BLaER1 (cell line): ENCODE results near the gene SERPINB3.
"Not testable (repeated sequence)": the region's sequence is repeated elsewhere in the genome, so short reads cannot be mapped to it uniquely, and the experiment has no call there.

Experiments used
- H3K27ac ChIP-seq: shearing (Covaris generic); formaldehyde crosslinking; 2 replicates; pipeline ENCODE4 v1.8.1; 2022
- H3K27me3 ChIP-seq: shearing (Covaris generic); formaldehyde crosslinking; 2 replicates; pipeline ENCODE4 v1.8.1; 2022
- H3K36me3 ChIP-seq: shearing (Covaris generic); formaldehyde crosslinking; 2 replicates; pipeline ENCODE4 v1.8.1; 2022
- H3K4me1 ChIP-seq: shearing (Covaris generic); formaldehyde crosslinking; 2 replicates; pipeline ENCODE4 v1.8.1; 2022
- H3K4me2 ChIP-seq: shearing (Covaris generic); formaldehyde crosslinking; 2 replicates; pipeline ENCODE4 v1.8.1; 2022
- H3K4me3 ChIP-seq: shearing (Covaris generic); formaldehyde crosslinking; 2 replicates; pipeline ENCODE4 v1.8.1; 2022
- H3K9ac ChIP-seq: shearing (Covaris generic); formaldehyde crosslinking; 2 replicates; pipeline ENCODE4 v1.8.1; 2022
- H3K9me3 ChIP-seq: shearing (Covaris generic); formaldehyde crosslinking; 2 replicates; pipeline ENCODE4 v1.8.1; 2022
- H4K20me1 ChIP-seq: shearing (Covaris generic); formaldehyde crosslinking; 2 replicates; pipeline ENCODE4 v1.8.1; 2022
- Cebpa-rat ChIP-seq: shearing (Covaris generic); IDR thresholded peaks from 2 replicates; pipeline ENCODE4 v1.8.1; 2022

Gene SERPINB3

DNA sequence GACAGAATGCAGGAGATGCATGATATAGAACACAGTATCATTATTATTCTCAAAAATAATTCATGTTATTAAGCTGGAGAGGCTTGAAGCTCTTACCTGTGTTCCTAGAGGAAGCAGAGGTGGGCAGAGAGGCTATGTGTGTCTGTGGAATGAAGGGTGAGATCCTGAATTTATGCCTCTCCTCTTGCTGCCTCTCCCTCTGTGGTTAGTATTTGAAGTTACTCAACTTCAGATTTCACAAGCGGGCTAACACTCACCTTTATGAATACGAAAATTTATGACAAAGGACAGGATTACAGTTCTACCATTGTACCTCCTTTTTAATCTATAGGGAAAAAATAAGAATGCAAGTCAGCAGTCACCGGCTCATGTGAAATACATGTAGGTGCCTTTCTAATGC is at the start of gene SERPINB3:
TSS of gene SERPINB3 (minus strand) at position 144 of the 400 bp plus-strand sequence. CDS start 677 bp downstream, outside the sequence.
- not testable (repeated sequence) for H3K27me3 ChIP-seq, H3K4me1 ChIP-seq, H3K4me3 ChIP-seq, H3K27ac ChIP-seq, H3K9ac ChIP-seq, H3K4me2 ChIP-seq, H4K20me1 ChIP-seq, H3K9me3 ChIP-seq, H3K36me3 ChIP-seq

GRCh38 chr18:63708650-63709049 is 47.0 kb upstream of the SERPINB3 start:
- TF ChIP-seq Cebpa-rat, result no peak
- Histone ChIP-seq H3K4me3 (no peak overlapping the region), H3K4me2 (no peak overlapping the region), H3K27ac (no peak overlapping the region), H3K9ac (no peak overlapping the region), H4K20me1 (no peaks in the 10 kb centered on the region), H3K9me3 (peaks cover 7% of the 10 kb centered on the region), H3K36me3 (no peaks in the 10 kb centered on the region), H3K4me1 (no peaks in the 10 kb centered on the region), H3K27me3 (no peaks in the 10 kb centered on the region)

- no peak overlapping the region for H3K9ac ChIP-seq
- H3K9me3 ChIP-seq, result no peaks in the 10 kb centered on the region
- H3K4me1 ChIP-seq, result no peaks in the 10 kb centered on the region
- TF ChIP-seq Cebpa-rat, result no peak
- H3K27me3 ChIP-seq, result no peaks in the 10 kb centered on the region
- H4K20me1 ChIP-seq, result no peaks in the 10 kb centered on the region
- H3K27ac ChIP-seq, result no peak overlapping the region
- H3K4me3 ChIP-seq, result no peak overlapping the region
- no peak overlapping the region for H3K4me2 ChIP-seq
- no peaks in the 10 kb centered on the region for H3K36me3 ChIP-seq
These were observed 46.1 kb upstream of the SERPINB3 start for GRCh38 chr18:63707816-63708215.

DNA sequence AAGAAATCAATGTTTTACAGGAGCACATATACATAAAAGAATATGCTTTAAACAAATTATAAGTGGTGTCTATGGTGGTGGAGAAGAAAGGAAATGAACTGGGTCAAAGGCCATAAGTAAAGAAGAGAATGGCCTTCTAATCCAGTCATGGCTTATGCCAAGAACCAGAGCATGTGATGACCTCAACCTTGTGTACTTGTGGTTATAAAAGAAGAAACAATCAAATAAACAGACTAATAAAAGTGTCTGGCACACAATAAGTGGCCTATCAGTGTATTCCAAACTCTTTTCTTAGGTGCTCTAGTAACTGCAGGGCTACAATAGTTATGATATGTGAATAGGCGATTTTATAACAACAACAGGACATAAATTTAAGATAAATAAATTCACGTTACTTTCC is 43.7 kb upstream of the SERPINB3 start:
- H4K20me1 ChIP-seq, result no peaks in the 10 kb centered on the region
- no peak overlapping the region for H3K4me3 ChIP-seq
- H3K27me3 ChIP-seq, result no peaks in the 10 kb centered on the region
- no peak overlapping the region for H3K4me2 ChIP-seq
- no peaks in the 10 kb centered on the region for H3K36me3 ChIP-seq
- no peak for TF ChIP-seq Cebpa-rat
- H3K9me3 ChIP-seq, result no peaks in the 10 kb centered on the region
- H3K9ac ChIP-seq, result no peak overlapping the region
- no peaks in the 10 kb centered on the region for H3K4me1 ChIP-seq
- no peak overlapping the region for H3K27ac ChIP-seq

GRCh38 chr18:63702660-63703059 is 41.0 kb upstream of the SERPINB3 start, which contains the start of gene SERPINB11:
TSS of gene SERPINB11 (plus strand) at chr18:63702960. CDS start at chr18:63710194, 7,234 bp downstream.
- H3K9me3 ChIP-seq, result no peaks in the 10 kb centered on the region
- no peaks in the 10 kb centered on the region for H3K27me3 ChIP-seq
- H3K27ac ChIP-seq, result no peak within 1 kb of the TSS
- no peak within 1 kb of the TSS for H3K4me3 ChIP-seq
- H3K4me2 ChIP-seq, result no peak within 1 kb of the TSS
- no peaks in the 10 kb centered on the region for H3K36me3 ChIP-seq
- H3K4me1 ChIP-seq, result no peaks in the 10 kb centered on the region
- H4K20me1 ChIP-seq, result no peaks in the 10 kb centered on the region
- TF ChIP-seq Cebpa-rat, result no peak
- H3K9ac ChIP-seq, result no peak within 1 kb of the TSS

DNA sequence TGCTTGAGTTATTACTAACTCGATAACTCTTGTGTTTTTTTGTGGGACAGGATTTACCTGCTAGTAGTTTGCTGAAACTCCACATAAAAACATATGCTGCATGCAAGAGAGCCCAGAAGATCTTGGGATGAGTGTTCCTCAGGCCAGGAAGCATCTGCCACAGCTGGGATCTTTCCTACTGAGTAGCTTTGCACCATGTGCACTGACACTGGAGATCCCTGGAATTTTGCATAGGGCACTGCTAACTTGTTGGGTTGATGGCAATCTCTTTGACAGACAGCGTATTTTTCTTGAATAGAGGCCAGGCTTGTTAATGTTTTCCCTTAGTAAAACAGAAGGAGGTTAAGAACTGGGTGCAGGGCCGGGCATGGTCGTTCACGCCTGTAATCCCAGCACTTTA is 40.3 kb upstream of the SERPINB3 start:
- H3K4me1 ChIP-seq, result no peaks in the 10 kb centered on the region
- H3K36me3 ChIP-seq, result no peaks in the 10 kb centered on the region
- no peaks in the 10 kb centered on the region for H3K27me3 ChIP-seq

DNA sequence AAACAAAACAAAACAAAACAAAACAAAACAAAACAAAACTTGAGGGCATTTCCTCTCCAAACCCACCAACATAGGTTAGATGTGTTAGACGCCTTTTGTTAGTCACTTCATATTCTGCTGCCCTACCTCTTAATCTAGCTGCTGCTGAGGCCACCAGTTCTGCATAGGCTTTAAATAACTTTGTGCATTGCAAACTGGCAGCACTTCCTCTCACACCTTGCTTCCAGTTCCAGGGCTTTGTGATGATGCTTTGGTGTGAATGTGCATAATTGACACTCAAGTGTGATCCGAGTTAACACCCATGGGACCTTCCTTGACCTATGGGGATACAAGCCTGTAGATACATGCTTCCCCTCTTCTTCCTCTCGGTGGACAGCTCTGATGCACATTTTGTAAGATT is 38.8 kb upstream of the SERPINB3 start:
- no peak for TF ChIP-seq Cebpa-rat
- H4K20me1 ChIP-seq, result no peaks in the 10 kb centered on the region
- no peaks in the 10 kb centered on the region for H3K9me3 ChIP-seq

More for the DNA sequence above, 40.3 kb upstream of the SERPINB3 start:
- Histone ChIP-seq H3K27ac (no peak overlapping the region), H3K4me2 (no peak overlapping the region), H3K4me3 (no peak overlapping the region), H4K20me1 (no peaks in the 10 kb centered on the region), H3K9ac (no peak overlapping the region), H3K9me3 (no peaks in the 10 kb centered on the region)
- TF ChIP-seq Cebpa-rat, result no peak

GRCh38 chr18:63697097-63697660 is 35.5 kb upstream of the SERPINB3 start:
- no peaks in the 10 kb centered on the region for H3K36me3 ChIP-seq
- TF ChIP-seq Cebpa-rat, result no peak
- H3K9me3 ChIP-seq, result no peaks in the 10 kb centered on the region
- no peak overlapping the region for H3K4me3 ChIP-seq
- H3K9ac ChIP-seq, result no peak overlapping the region
- H3K4me1 ChIP-seq, result no peaks in the 10 kb centered on the region
- H3K4me2 ChIP-seq, result no peak overlapping the region
- no peak overlapping the region for H3K27ac ChIP-seq
- H3K27me3 ChIP-seq, result no peaks in the 10 kb centered on the region
- H4K20me1 ChIP-seq, result no peaks in the 10 kb centered on the region

More for the DNA sequence above, 38.8 kb upstream of the SERPINB3 start:
- H3K9ac ChIP-seq, result no peak overlapping the region
- no peaks in the 10 kb centered on the region for H3K36me3 ChIP-seq
- H3K4me2 ChIP-seq, result no peak overlapping the region
- no peak overlapping the region for H3K27ac ChIP-seq
- H3K4me3 ChIP-seq, result no peak overlapping the region
- H3K27me3 ChIP-seq, result no peaks in the 10 kb centered on the region
- no peaks in the 10 kb centered on the region for H3K4me1 ChIP-seq

DNA sequence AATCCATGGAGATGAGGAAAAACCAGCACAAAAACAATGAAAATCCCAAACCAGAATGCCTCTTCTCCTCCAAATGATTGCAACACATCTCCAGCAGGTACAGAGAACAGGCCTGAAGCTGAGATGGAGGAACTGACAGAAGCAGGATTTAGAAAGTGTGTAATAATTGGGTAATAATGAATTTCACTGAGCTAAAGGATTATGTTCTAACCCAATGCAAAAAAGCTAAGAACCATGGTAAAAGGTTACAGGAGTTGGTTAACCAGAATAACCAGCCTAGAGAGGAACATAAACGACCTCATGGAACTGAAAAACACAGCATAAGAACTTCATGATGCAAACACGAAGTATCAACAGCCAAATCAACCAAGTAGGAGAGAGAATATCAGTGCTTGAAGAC is 27.4 kb upstream of the SERPINB3 start:
- Histone ChIP-seq H3K9me3 (0 out of 2 replicates have a peak, but pooled peaks cover 3% of the 10 kb centered on the region), H3K27ac (no peak overlapping the region), H4K20me1 (no peaks in the 10 kb centered on the region), H3K4me3 (no peak overlapping the region), H3K27me3 (no peaks in the 10 kb centered on the region), H3K4me1 (no peaks in the 10 kb centered on the region), H3K4me2 (no peak overlapping the region), H3K9ac (no peak overlapping the region), H3K36me3 (no peaks in the 10 kb centered on the region)
- TF ChIP-seq Cebpa-rat, result no peak

DNA sequence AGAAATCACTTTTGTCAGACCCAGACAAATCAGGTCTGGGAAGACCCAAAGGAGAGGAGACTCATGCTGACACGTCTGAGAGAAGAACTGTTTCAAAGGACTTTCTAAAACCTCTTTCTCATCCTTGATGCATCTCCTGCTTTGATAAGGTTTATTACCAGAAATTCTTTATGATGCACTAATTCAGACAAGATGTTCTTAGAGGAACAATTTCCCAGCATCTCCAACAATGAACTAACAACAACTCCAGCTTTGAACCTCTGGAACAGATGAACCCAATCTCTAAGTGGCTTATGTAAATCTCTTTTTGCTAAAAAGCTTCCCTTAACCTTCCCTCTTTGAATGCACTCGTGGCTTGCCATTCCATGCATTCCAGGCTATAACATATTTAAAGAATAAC is 25.2 kb upstream of the SERPINB3 start:
- H3K36me3 ChIP-seq, result no peaks in the 10 kb centered on the region
- TF ChIP-seq Cebpa-rat, result no peak
- H3K9me3 ChIP-seq, result 0 out of 2 replicates have a peak, but pooled peaks cover 3% of the 10 kb centered on the region
- H3K27ac ChIP-seq, result no peak overlapping the region
- no peak overlapping the region for H3K4me3 ChIP-seq
- no peaks in the 10 kb centered on the region for H4K20me1 ChIP-seq
- no peaks in the 10 kb centered on the region for H3K4me1 ChIP-seq
- no peak overlapping the region for H3K4me2 ChIP-seq
- H3K9ac ChIP-seq, result no peak overlapping the region
- no peaks in the 10 kb centered on the region for H3K27me3 ChIP-seq

- H3K27me3 ChIP-seq, result no peaks in the 10 kb centered on the region
- no peak for TF ChIP-seq Cebpa-rat
- no peaks in the 10 kb centered on the region for H3K36me3 ChIP-seq
These were observed 23.0 kb upstream of the SERPINB3 start for GRCh38 chr18:63684718-63685117.

More at GRCh38 chr18:63684718-63685117, 23.0 kb upstream of the SERPINB3 start:
- H4K20me1 ChIP-seq, result no peaks in the 10 kb centered on the region
- no peak overlapping the region for H3K4me2 ChIP-seq
- H3K9ac ChIP-seq, result no peak overlapping the region
- H3K27ac ChIP-seq, result no peak overlapping the region
- 0 out of 2 replicates have a peak, but pooled peaks cover 3% of the 10 kb centered on the region for H3K9me3 ChIP-seq
- H3K4me1 ChIP-seq, result no peaks in the 10 kb centered on the region
- no peak overlapping the region for H3K4me3 ChIP-seq
